RKO (cell line): ENCODE data around the gene LDLRAD3.
A peak's percentile ranks its signal among the peaks of the same experiment; 100 is the strongest.

Source experiments
- DNase-seq: peaks from one replicate; pipeline ENCODE4 v3.0.0-alpha.2; 2016; ENCODE audit warnings: low spot score

LDLRAD3 gene

DNA sequence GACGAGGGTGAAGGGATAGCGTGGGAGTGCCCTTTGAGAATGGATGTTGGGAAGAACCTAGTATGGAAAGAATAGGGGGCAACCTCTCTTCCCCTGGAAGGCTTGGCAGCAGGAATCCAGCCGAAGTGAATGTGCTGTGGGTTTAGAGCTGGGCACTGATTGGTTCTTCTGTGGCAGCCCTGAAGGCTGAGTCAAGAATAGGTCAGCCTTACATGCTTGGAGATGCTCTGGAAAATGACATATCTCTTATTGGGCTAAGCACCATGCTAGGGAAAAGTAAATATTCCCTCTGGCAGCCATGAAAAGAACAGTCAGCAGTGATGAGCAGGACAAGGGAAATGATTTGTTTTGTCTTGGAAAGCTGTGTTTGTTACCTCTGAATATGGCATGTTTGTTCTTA, 195.9 kb downstream of the LDLRAD3 start:
- no peak for DNase-seq

DNA sequence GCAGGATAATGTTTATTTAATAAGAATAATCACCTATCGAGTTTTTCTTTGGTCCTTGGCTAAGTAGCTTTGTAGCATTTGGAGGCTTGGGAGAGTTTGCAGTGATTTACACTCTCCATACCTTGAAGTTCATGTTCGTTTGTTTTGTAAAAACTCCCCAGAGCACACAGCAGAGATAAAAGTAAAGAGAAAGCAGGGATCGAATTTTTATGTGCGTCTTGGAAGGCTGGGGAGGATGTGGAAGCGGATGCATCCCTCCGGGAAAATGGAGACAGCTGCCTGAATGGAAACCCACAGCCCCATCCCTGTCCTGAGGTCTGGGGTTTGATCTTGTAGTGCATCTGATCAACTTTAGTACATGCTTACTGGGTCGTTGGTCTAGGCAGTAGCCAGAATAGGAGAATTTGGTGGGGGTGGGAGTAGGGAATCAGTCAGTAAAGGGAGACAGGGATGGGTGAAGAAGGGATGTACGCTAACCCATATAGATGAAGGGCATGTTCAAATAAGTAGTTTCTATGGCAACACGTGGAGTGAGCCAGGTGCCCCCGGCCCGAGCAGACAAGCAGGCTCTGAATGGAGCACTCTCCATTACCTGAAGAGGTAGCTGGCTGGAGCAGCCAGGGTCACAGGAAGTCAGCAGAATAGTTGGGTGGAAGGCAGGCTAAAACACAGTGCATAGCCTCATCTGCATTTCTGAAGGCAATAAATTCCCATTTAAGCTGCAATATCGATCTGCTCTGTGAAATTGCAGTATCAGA, 197.5 kb downstream of the LDLRAD3 start:
- no peak for DNase-seq

DNA sequence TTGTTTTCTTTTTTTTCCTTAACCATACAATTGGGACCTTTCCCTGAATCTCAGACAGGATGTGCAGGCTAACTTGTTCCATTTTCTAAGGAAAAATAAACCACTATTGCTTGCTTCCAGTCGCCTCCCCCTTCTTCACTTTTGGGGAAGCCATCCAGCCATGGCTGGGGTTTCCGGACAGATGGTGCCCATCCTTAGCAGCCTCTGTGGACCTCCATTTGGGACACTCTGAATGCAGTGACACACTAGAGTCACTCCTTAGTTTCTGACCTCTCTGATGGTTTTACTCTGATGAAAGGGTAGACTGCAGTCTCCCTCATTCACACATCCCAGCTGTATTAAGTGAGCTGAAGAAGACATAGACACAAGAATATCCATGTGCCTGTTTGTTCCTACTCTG, 198.1 kb downstream of the LDLRAD3 start:
- no peak for DNase-seq

DNA sequence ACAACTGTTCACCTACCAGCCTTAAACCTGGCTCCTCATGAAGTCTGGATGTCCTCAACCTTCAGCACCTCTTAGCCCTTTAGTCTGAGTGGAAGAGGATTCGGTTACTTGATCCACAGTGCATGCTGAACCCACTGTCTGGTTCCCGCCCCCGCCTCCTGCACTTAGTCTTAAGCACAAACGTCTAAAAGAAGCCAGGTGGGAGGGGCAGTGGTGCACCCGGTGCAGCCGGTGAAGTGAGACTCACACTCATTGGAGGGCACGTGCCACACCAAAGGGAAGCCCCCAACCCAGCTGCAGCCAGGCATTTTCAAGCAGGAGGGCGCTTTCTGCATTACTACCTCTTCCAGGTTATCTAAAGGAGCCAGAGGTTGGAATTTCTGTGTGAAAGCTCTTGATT, 198.6 kb downstream of the LDLRAD3 start:
- no peak for DNase-seq

DNA sequence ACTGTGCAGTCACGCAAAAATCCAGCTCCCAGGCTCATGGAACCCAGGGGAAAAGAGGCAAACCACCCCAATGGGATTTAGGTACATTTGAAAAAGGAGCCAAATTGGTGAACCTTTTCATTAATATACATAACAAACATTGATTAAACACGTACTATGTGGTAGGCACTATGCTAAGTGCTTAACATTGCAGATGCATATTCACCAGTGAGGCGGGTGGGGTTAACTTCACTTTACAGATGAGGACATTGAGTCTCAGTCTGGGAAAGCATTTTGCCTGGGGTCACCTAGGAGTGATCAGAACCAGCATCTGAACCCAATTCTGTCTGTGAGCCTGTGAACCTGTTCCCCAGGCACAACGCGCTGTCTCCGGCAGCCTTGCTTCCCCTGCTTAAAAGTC, 199.0 kb downstream of the LDLRAD3 start:
- no peak for DNase-seq

DNA sequence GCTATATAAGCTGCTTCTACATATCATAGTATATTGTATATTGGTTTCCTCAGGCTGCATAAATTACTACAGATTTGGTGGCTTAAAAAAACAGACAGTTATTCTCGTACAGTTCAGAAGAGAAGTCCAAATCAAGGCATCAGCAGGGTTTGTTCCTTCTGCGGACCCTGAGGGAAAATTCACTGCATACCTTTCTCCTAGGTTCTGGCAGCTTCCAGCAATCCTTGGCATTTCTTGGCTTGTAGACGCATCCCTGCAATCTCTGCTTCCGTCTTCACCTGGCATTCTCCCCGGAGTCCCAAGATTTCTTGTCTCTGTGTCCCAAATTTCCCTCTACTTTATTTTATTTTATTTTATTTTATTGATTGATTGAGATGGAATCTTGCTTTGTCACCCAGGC, 202.6 kb downstream of the LDLRAD3 start:
- DNase-seq = no peak

DNA sequence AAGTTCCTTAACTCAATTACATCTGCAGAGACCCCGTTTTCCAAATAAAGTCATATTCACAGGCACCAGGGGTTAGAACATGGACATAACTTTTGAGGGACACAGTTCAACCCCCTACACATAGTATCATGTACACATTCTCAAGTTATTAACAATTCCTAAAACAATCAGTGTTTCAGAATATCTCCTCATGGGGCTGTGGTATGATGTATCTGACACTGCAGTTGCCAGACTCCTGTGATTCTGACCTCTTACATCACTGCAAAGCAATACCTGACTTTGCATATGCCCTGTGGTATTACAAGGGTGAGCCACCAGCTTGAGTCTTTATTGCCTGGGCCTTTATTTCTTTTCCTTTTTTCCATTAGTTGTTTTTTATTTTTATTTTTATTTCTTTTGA, 203.6 kb downstream of the LDLRAD3 start:
- DNase-seq = no peak

DNA sequence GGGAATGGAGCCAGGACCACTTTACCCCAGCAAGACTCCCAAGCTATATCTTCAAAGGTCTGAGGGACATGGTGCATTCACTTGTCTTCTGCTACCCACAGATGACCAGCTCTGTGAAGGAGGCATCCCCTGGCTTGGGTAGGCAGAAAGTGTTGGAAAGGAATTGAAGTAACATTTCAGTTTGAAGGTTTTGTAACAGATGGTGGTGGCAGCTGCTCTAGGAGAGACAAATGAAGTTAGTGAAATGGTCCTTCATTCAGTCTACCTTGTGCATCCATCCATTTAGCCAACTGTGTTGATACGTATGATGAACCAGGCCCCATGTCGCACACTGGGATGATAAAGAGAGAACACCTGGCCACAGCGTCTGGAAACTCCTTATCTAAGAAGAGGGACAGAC, 204.8 kb downstream of the LDLRAD3 start:
- DNase-seq = no peak

DNA sequence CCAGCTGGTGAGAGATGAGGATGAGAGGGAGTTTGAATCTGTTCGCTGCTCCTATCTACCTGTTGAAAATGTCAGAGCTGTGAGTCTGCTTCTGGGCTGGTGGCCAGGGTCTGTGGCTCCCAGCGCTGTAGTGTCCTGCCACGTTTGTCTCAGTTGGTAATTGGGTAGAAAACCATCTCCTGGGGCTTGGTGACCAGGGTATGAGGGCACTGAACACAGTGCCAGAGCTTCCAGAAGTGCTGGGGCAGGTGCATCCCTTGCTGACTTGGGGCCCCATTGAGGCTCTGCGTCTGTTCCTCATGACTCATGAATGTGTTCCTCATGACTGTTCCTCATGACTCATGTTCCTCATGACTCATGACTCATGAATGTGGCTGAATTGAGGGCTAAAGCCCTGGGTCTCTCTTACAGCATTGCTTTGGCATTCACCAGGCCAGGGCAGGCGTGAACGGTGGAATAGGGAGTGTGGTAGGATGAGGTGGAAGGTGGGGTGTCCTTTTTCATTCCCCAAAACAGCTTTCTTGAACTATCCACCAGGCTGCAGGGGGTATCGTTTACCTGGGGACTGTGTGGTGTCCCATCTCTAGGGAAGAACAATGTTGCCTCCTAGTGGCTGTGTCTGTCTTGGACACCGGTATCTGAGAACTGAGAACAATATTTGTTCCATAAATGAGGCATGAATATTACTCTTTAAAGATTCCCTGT, 205.8 kb downstream of the LDLRAD3 start:
- DNase-seq = peak; percentile 96

DNA sequence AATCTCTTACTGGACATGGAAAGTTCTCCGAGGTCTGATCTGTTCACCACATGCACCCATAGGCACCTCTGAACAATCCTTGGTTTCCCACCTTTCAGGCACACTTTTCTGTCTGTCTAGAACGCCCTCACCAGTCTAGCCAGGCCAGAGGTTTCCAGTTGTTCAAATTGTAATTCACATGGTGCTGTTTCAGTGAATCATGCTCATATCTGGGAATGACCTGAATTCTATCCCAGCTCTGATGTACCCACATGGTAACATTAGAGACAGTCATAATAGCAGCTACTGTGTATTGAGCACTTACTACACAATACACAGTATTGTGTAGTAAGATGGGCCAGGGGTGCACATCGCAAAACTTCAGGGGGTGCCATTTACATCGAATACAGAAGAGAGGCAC, 207.1 kb downstream of the LDLRAD3 start:
- no peak for DNase-seq

DNA sequence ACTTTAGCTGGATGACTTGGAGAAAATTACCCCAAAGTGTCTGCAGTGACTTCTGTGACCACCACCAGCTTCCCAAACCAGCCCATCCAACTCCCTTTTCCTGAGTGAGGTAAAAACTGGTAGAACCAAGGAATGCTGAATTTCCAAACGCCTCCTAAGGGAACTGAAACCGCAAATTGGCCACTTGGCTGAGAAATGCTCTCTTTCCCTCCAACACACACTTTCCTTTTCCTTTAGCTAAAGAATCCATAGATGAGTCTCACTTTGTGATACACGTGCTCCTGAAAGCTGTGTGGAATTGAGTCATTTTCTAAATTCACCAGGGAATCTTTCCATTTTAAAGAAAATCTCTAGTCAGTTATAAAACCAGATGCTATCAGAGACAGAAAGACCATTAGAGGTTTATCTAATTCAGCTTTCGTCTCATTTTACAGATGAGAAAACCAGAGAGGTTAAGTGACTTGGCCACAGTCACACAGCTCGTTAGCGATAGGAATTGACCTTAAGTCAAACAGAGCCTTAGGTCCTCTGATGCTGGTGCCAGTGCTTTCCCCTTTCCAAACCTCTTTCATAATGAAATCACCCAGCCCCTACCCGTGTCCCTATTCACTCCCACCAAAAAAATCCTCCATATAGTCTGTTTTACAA, 208.2 kb downstream of the LDLRAD3 start:
- DNase-seq = no peak

DNA sequence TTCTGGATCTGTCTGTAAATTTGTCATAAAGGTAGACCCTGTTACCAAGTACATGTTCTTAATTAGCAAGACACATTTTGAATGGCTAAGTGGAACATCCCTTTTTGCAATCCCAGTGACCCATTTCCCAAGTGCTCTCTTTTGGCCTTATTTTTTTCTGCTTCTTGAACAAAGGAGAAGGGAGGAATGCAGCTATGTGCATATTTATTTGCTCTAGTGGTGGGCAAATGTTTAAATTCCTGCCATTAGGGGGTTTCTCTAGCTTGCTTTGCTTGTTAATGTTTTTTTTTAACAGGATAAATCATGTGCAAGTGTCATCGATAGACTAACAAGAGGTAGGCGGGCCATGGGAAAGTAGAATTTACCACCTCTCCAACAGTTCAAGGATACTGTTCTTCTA, 209.7 kb downstream of the LDLRAD3 start:
- DNase-seq = no peak

DNA sequence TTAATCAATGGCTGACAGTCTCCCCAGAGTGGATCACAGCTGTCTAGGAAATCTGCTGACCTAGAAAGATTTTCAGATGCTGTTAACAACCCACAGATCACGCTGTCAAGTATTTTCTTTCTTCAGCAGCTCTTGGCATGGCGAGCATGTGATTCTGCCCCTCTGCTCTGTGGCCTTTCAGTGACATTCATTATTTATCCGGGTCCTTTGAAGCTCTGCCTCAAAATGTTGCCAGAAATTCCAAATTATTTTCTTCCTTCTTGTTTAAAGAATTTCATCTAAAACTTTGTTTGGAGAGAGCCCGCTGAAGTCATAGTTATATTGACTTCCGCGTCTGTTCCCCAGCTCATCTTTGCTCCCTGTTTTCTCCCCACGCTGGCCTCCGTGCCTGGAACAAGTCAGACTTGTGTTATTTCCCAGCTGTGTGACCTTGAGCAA, 211.3 kb downstream of the LDLRAD3 start:
- DNase-seq = no peak

DNA sequence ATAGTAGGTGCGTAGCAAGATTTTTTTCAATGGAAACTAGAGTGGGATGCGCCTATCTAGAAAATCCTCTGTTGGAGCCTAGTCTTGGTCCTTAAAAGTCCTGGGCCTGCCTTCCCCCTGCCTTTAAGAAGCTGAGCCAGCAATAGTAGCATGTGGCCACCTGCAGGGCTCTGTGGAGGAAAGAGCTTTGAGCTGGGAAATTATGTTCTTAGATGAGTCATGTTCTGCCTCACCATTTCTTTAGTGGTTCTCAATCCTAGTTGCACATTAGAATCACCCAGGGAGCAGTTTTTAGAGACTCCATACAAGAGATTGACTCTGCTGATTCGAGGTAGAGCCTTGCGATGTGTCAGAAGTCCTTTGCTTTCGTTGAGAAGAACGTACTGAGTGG, 211.9 kb downstream of the LDLRAD3 start:
- peak; percentile 45 for DNase-seq

DNA sequence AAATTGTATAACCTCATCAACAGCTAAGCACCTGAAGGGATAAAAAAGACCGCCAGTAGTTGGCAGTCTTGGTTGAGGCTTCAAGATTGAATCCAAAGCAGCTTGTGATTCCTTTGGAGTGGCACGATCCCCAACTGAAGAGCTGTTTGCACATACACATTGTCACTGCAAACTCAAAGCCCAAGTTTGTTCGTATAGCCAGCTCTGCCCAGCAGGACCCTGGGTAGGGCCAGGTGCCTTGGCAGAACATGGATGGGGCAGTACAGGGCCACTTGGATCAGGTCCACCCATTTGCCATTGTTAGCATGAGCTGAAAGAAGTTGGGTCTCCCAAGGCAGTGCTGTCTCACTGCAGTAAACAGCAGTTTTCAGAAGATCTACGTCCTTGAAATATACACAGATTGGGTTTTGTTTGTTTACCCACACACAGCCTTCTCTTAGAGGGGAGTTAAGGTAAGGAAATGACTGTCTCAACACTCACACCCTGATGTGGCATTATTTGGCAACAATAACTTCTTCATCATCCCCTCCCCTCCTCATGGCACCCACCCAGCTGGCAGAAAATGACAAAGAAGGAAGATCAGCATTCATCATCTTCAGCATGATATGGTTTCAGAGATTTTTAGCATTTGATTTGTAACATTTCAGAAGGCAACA, 212.4 kb downstream of the LDLRAD3 start:
- peak; percentile 34 for DNase-seq

DNA sequence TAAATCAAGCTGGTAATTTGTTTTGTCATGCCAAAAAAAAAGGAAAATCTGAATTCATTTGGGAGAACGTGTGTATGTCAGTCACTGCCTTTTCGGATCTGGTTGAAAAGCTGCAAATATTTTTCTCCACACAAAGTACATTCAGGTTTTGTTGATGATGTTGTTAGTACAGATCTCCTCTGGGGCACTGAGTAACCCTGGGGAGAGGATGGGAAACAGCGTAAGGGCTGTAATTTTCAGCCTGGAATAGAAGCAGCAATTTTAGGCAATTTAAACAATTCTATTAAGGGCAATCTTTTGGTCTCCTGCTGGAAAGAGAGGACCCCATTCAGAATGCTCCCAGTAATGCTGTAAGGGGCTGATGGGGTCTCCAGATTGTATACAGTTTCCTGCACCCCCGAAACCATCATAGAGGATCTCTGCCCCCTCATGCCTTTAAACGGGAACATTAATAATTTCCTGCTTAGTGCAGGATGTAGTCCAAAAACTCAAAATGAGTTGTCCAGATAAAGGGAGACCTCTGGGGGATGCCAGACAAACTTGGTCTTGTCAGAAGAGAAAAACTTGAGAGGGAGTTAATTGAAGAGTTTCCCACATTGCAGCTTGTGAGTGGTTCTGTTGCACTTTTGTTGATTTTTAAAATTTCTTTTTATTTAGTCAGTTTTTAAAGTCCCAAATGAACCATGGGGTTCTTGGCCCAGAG, 213.1 kb downstream of the LDLRAD3 start:
- DNase-seq = no peak

DNA sequence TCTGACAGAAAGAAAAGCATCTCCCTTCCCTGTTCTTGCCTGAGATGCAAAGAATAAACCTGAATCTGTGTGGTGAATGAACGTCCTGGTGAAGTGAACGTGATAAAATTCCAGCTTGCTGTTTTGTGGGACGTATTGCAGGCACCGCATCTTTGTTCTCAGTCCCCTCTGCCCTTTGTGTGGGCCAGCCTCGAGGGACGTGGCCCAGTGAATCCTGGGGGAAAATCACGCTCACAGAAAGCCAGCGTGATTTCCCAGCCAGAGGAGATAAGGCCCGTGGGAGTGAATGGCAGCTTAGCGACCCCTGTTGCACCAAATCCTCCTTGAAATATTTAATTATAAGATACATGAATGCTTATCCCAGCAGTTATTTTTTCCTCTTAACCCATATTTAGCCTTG, 216.2 kb downstream of the LDLRAD3 start:
- DNase-seq = no peak

DNA sequence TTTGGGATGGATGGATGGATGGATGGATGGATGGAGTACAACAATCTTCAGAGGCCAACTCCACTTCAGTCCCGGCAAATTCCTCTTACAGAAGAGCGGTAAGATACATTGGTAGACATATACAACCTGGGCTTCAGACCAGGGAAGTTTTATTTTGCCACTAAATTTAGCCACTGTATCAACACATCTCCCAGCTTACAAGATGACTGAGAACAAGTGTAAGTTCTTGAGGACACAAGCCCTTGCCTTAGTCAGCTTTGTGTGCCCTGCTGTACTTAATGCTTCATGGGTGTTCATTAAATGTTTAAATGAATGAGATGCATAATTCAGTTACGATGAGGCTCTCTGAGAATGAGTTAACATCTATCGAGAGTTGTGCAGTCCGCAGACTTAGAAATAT, 217.7 kb downstream of the LDLRAD3 start:
- no peak for DNase-seq

DNA sequence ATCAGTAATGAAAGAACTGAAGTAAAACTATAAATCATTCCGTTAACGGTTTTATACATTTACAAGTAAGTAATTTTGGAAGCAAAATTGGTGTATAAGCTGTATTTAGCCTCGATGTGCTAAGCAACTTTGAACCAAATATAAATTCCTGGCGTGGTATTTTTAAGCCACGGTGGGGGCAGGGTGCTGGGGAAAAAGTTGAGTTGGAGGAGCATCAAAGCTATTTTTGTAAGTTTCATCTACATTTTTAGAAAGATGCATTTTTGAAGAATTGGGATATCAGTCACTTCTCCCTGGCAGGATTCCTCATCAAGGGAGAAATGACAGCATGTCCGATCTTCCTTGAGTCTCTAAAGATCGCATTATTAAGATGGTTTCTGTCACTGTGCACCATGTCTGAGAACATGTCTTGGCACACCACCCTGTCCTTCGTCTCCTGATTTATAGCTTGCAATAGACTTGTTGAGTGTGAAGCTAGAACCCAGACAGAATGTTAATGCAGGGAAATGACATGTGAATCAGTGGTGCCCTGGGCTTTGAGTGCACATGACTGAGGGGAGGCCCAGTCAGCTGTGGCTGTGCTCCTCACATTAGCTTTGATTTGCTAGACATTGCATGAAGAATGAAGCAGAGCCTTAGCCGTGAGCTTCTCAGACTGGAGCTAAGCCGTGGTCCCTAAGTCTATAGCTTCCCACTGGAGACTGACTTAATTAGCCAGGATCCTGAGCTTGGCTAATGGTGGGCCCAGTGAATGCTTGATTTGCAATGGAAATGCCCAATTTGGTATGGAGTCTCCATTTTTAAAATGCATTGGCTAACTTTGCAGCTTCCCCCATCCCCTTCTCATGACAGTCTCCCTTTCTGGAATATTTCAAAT, 218.4 kb downstream of the LDLRAD3 start:
- no peak for DNase-seq

DNA sequence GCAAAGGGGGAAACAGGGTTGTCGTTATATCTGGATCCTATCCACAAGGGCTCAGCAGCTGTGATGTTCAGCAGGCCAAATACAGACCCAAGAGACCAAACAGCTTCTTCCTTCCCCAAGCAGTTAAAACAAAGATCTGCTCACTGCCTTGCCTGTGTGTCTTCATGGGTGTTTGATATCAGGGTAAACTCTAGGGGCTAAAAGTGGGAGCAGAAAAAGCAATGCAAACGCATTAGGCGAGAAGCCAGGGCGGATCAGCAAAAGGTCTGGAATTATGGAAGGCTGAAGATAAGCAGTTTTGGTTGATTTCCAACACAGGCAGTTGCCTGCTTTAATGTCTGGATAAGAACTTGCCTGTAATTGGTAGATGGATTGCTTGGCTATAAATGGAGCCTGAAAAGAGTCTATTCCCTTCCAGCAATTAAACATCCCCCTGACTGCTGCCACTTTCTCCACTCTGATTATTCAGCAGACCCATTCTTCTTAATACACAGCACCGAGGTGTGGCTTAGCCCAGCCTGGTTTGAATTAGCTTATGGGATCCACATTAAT, 219.1 kb downstream of the LDLRAD3 start:
- no peak for DNase-seq
